NCI-H1417 (cell line): Measurements from ENCODE around the gene RPH3AL.
A peak's percentile ranks its signal among the peaks of the same experiment; 100 is the strongest.
"Not testable (repeated sequence)": the region's sequence is repeated elsewhere in the genome, so short reads cannot be mapped to it uniquely, and the experiment has no call there.

Experiments used
- DNase-seq, 3 experiments: peaks; one replicate each; lab custom pipeline; 2025; lab: John Stamatoyannopoulos, UW

RPH3AL gene

GRCh38 chr17:178292-179065 is 174.1 kb downstream of the RPH3AL start:
- DNase-seq: peak in 2 of 3 experiments; percentile 29 to 62

- DNase-seq: no peak
These were observed 174.8 kb downstream of the RPH3AL start for GRCh38 chr17:177762-178161.

DNA sequence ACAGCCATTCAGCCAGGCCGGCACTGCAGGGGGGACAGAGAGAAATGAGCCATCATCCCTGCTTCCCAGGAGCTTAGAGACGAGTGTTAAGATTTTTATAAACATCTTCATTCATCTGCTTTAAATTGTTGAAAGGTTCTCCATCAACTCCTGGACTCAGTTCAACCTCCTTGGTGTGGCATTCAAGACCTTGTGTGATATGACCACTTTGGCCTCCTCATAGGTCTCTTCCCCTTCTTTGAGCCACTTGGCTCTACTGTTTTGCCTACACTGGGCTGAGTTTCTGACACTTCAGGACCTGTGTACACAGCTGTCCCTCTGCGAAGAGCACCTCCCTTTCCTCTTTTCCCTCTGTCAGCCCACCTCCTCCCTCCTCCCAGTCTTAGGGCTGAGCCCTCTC is 175.5 kb downstream of the RPH3AL start:
- peak in 2 of 3 experiments; percentile 11 to 74 for DNase-seq

DNA sequence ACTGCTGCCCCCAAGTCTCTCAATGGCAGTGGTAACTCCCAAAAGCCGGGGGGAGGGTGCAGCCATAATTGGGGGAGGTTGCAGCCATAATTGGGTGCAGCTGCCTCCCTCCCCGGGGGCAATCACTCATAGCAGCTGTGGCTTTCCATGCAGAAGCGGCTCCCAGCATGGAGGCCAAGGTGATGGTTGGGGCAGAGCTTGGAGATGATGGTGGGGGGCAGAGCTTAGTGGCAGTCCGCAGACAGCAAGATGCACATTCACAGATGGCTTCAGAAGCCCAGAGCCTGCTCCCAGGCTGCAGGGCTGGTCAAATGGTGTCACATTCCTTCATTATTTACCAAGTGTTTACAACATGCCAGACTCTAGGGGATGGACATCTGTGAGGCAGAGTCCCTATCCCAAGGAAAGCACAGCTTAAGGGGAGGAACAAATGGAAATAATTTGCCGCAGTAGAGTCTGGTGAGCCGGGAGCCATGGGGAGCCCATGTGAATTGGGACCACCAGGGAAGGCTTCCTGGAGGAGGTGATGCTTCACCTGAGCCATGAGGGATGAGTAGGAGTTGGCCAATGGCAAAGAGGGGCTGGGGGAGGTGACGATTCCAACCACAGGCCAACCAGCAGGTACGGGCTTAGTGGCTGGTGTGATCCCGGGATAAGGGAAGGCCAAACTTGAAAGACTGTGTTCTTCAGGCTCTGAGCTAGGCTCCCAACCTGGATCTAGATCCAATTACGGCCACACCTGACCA is 179.3 kb downstream of the RPH3AL start:
- DNase-seq: peak in 1 of 3 experiments; percentile 30

DNA sequence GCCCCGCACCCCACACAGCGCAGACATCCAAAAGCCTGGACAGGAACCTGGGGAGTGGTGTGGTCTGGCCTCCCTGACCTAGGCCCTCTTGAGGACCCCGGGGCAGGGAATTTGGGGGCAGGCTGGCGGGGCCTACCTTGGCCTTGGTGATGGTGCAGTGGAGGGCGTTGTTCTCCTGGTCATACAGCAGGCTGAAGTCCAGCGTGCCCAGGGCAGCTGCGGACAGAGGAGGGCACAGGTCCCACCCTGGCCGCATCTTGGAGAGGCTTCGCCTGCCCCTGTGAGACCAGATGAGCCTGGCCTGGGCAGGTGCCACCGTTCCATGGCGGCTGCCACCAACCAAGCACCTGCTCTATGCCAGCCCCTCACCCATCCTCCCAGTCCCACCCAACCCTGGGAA is 180.2 kb downstream of the RPH3AL start:
- DNase-seq: no peak

DNA sequence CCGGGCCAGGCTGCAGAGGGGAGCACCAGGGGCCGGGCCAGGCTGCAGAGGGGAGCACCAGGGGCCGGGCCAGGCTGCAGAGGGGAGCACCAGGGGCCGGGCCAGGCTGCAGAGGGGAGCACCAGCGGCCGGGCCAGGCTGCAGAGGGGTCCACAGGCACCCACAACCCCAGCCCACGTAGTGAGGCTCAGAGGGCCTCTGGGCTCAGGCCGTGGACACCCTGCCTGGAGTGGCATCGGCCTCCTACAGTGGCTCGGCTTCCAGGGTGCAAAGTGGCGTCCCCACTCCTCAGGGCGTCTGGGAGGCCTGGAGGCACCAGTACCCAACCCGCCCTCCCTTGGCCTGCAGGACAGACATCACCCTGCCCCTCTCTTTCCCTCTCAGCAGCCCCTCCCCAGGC is 180.7 kb downstream of the RPH3AL start:
- no peak for DNase-seq

- DNase-seq: no peak
These were observed 182.4 kb downstream of the RPH3AL start for GRCh38 chr17:170130-170670.

- DNase-seq: not testable (repeated sequence)
These were observed 184.0 kb downstream of the RPH3AL start for GRCh38 chr17:168614-169013.

DNA sequence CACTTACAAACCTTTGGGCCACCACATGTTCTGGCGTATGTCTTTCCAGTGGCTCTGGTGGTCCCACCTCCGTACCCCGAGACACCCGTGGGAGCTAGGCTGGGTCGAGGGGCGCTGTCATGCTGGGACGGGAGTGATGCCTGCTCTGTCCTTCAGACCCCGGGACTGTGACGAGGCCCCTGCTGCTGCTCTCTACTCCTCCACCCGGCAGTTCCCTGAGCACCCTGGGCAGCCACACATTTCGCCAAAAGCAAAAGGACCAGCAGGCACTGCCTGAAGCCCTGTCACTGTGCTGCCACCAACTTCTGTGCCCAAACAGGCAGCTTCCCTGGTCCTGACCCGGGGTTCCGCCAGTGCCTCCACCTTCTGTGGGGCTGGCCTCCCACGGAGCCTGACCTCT is 186.7 kb downstream of the RPH3AL start:
- no peak for DNase-seq

DNA sequence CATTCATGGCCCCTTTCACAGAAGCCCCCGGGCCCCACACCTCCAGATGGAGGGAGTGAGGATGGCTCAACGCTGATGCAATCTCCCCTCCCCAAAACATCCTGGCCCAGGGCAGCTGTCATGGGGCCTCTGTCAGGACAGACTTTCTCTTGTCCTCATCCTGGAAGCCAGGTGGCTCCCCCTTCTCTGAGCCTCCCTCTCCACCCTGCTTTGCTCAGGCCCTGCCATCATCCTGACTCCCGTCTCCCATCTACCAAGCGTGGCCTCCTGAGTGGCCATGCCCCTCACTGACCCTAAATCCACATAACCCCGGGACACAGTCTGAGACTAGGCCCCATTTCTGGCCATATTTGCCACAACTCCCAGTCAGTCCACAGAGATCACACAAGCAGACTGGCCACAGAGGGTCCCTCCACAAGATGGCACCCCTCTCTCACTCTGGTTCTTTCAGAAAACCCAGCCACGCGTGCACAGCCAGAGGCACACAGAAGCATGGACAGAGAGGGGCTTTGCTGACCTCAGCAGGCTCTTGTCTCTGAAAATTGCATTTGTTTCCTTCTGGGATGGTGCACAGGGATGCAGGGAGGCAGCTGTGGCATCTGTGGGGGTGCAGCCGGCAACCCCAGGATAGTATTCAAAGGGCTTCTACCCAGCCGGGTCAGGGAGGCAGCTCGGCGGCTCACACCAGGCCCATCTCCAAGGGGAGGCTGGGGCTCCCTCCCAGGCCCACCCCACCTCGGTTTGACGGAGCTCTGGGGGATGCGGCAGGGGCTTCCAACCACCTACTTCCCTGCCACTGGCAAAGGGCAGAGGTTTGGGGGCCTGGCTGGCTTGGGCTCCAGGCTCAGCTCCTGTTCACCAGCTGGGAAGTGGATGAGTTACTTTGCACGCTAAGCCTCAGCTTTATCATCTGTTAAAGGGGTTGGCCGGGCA is 188.0 kb downstream of the RPH3AL start:
- peak; percentile 11 to 71 (median 12) for DNase-seq

GRCh38 chr17:163514-164098 is 189.0 kb downstream of the RPH3AL start:
- no peak for DNase-seq

DNA sequence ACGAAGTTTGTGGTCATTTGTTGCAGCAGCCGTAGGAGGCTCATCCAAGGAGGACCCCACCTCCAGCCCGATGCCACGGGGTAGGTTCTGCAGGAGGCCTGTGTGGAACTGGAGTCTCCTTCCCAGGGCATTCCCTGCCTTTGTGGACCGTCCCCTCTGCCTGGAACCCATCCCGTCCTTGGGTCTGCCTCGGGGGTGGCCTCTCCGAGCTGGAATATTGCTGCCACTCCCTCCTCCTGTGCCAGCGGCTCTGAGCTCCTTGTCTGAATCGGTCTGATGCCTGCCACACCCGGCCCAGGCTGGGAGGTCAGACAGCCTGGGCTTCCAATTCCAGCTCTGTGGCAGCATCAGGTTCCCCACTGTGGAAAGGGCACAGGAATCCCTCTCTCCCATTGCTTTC is 189.9 kb downstream of the RPH3AL start:
- no peak for DNase-seq
